Lower lobe of right lung (tissue), 2 donors: ENCODE measurements around the gene COL5A1. TPM values are rescaled to one million over a fixed set of nuclear protein-coding genes. Genes with fewer than 3 reads are reported as not detected.

Experiments
- ATAC-seq, 2 donors: fragments of 200-7000 bp; cut with Tn5 transposase; one replicate each; pipeline ENCODE4 v1.9.1; 2020 to 2022; ENCODE audit warnings: mild to moderate bottlenecking in 2 of 2, moderate library complexity in 2 of 2
- DNase-seq: peaks from one replicate; pipeline ENCODE4 v3.0.0-alpha.2; 2020
- H3K27ac ChIP-seq: fragments of 200-600 bp; one replicate; pipeline ENCODE4 v1.8.0; 2022
- H3K27me3 ChIP-seq: fragments of 200-600 bp; one replicate; pipeline ENCODE4 v1.8.0; 2022; ENCODE audit warnings: low read depth
- H3K36me3 ChIP-seq: fragments of 200-600 bp; one replicate; pipeline ENCODE4 v1.8.0; 2022; ENCODE audit warnings: mild to moderate bottlenecking
- H3K4me1 ChIP-seq: fragments of 200-600 bp; one replicate; pipeline ENCODE4 v1.8.0; 2022
- H3K4me3 ChIP-seq: fragments of 200-600 bp; one replicate; pipeline ENCODE4 v1.8.0; 2022; ENCODE audit warnings: mild to moderate bottlenecking
- H3K9me3 ChIP-seq: fragments of 200-600 bp; one replicate; pipeline ENCODE4 v1.8.0; 2022
- intact Hi-C: fragments of 100-400 bp; cut with DNase I; formaldehyde crosslinking; loops from one replicate; pipeline ENCODE4 v1.11.0; 2022
- total RNA-seq: library from RNA; stranded (reverse); fragmentation: NEBNext Ultra II Directional; extraction: Animal tissue kit (Norgen Biotek cat#: 25700); gene quantifications from one replicate; pipeline ENCODE4 v1.2.1, GENCODE V29; 2021
- TF ChIP-seq, protein P1 (sequence below): fragments of 200-600 bp; IDR thresholded peaks from one replicate; pipeline ENCODE4 v1.8.0; 2022; ENCODE audit warnings: antibody characterized with exemption, mild to moderate bottlenecking
- donor health status: DM: no; HTN: yes; CAD: no; lungs with severe emphysema.

Gene COL5A1
- total RNA-seq, 1 donor from 2014 or later: 29.0 TPM

DNA sequence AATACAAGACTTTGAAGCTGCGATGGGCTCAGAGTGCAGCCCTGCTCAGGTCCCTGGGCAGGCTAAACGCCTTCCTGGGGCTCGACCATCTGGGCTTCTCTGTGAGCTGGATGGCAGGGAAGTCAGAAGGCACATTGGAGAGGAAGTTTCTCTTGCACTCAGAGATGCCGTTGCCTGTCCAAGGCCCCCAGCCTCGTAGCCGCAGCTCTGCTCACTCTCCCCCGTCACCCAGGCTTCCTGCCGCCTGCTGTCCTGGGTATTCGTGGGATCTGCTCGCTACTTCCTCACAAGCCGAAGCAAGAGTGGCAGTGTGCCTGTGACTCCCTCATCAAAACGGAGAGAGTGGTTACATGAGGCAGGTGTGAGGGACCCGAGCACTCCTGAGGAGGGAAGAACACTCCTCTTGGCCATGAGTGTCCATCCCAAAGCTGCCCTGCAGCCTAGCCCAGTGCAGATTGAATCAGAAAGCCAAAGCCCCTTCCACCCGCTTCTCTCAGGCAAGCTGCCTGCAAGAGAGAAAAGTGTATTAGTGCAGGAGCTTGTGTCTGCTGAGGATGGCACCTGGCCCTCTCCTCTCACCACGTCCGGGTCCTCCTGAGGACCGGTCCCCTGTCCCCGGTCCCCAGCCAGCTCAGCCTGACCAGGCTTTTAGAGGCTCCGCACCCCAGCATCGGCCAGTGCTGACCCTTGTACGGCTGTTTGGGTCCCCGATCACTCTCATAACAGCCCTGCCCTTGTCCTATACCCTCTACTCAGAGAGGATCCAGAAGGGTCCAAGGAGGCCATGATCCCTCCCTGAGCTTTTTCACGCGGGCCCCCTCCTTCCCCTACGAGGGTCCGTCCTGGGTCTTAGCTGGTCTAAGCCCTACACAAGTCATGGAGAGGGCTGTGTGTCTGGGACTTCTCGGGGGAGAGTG lies 246.3 kb downstream of the COL5A1 start:
- Histone ChIP-seq H3K9me3 (no peaks in the 10 kb centered on the region), H3K36me3 (no peaks in the 10 kb centered on the region), H3K27ac (no peak overlapping the region), H3K4me1 (peaks cover 4% of the 10 kb centered on the region), H3K27me3 (no peaks in the 10 kb centered on the region), H3K4me3 (no peak overlapping the region)
- intact Hi-C loops: no loop called here
- peak; percentile 29 for DNase-seq
- TF ChIP-seq, protein P1, sequence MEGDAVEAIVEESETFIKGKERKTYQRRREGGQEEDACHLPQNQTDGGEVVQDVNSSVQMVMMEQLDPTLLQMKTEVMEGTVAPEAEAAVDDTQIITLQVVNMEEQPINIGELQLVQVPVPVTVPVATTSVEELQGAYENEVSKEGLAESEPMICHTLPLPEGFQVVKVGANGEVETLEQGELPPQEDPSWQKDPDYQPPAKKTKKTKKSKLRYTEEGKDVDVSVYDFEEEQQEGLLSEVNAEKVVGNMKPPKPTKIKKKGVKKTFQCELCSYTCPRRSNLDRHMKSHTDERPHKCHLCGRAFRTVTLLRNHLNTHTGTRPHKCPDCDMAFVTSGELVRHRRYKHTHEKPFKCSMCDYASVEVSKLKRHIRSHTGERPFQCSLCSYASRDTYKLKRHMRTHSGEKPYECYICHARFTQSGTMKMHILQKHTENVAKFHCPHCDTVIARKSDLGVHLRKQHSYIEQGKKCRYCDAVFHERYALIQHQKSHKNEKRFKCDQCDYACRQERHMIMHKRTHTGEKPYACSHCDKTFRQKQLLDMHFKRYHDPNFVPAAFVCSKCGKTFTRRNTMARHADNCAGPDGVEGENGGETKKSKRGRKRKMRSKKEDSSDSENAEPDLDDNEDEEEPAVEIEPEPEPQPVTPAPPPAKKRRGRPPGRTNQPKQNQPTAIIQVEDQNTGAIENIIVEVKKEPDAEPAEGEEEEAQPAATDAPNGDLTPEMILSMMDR: no peak
- no peak for ATAC-seq

DNA sequence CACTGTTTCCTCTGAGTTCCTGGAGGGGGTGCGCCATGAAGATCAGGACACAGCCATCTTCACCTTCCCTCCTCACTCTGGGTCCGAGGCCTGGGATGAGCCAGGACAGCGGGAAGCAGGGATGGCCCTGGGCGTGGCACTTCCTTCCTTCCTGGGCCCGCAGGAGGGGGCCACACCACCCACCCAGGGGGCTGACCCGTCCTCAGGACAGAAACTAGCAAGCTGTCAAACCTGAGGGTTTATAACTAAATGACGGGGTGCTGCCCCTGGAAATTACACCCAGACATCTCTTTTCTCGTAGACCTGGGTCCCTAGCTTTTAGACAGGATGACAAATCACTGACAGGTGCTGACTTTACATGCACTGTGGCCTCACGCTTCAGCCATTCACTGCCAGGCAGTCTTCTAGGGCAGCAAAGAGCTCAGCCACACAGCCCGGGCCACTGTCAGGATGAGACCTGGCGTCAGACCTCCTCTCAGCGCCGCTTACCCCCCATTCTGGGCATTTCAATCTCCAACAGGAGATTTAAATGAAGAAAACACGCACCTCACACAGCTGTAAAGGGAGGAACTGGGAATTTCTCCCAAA lies 247.1 kb downstream of the COL5A1 start:
- intact Hi-C loops: no loop called here
- no peak for ATAC-seq
- Histone ChIP-seq H3K4me3 (no peak overlapping the region), H3K36me3 (no peaks in the 10 kb centered on the region), H3K9me3 (no peaks in the 10 kb centered on the region), H3K27me3 (no peaks in the 10 kb centered on the region), H3K27ac (no peak overlapping the region), H3K4me1 (peaks cover 4% of the 10 kb centered on the region)
- TF ChIP-seq, protein P1: no peak
- DNase-seq: peak; percentile 24

DNA sequence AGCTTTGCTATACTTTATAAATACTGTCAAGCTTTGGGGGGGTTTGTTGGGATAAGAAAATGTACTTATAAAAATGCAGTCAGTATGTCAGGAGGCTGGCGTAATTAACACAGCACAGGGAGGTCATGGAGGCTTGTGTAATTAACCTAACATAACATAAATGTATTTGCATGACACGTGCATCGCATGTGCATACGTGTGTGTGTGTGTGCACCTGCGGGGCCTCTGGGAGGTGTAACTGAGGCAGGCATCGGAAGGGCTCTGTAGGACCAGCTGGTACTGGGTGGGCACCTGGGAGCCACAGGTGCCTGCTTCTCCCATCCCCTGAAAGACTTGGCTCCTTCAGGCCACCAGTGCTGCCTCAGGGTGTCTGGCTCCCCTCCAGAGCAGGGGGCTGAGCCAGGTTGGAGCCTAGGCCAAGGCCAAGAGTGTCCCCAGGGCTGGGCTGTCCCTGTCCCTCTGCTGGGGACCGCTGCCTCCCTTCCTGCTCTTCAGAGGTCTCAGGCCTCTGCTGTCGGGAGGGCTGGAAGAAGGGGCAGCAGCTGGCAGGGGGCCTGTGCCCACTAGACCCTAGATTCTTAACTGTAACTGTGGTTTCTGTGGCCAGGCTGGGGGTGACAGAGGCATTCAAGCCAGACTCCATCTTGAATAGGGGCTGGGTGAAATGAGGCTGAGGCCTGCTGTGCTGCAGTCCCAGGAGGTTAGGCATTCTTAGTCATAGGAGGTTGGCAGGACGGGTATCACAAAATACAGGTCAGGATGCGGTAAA lies 248.0 kb downstream of the COL5A1 start:
- Histone ChIP-seq H3K4me1 (peaks cover 4% of the 10 kb centered on the region), H3K4me3 (no peak overlapping the region), H3K9me3 (no peaks in the 10 kb centered on the region), H3K36me3 (no peaks in the 10 kb centered on the region), H3K27me3 (no peaks in the 10 kb centered on the region), H3K27ac (no peak overlapping the region)
- DNase-seq (peak; percentile 34), ATAC-seq (no peak)
- intact Hi-C loops: no loop called here
- TF ChIP-seq, protein P1: no peak

DNA sequence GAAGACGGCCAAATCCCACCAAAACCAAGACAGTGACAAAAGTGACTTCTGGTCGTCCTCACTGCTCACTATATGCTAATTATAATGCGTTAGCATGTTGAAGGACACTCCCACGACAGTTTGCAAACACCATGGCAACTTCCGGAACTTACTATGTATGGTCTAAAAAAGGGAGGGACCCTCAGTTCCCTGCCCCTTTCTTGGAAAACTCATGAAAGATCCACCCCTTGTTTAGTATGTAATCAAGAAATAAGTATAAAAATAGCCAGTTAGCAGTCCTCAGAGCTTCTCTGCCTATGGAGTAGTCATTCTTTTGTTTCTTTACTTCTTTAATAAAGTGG lies 248.5 kb downstream of the COL5A1 start:
- Histone ChIP-seq H3K36me3 (no peaks in the 10 kb centered on the region), H3K9me3 (no peaks in the 10 kb centered on the region), H3K4me3 (no peak overlapping the region), H3K27me3 (no peaks in the 10 kb centered on the region), H3K4me1 (peaks cover 4% of the 10 kb centered on the region), H3K27ac (no peak overlapping the region)
- TF ChIP-seq, protein P1: no peak
- DNase-seq (no peak), ATAC-seq (no peak)
- intact Hi-C loops: no loop called here

DNA sequence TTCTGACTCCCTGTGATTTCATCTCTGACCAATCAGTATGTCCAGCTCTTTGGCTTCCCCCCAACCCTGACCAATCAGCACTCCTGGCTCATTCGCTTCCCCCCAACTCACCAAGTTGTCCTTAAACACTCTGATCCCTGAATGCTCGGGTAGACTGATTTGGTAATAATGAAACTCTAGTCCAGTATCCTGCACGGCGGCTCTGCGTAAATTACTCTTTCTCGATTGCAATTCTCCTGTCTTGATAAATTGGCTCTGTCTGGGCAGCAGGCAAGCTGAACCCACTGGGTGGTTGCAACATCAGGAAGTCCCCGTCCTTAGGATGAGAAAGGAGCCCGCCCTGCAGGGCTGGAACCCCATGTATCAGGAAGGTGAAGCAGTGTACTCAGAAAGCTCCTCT lies 249.4 kb downstream of the COL5A1 start:
- Histone ChIP-seq H3K9me3 (no peaks in the 10 kb centered on the region), H3K27ac (no peak overlapping the region), H3K36me3 (no peaks in the 10 kb centered on the region), H3K27me3 (no peaks in the 10 kb centered on the region), H3K4me1 (peaks cover 10% of the 10 kb centered on the region), H3K4me3 (no peak overlapping the region)
- intact Hi-C loops: no loop called here
- ATAC-seq (no peak), DNase-seq (no peak)
- TF ChIP-seq, protein P1: no peak
